Caco-2 (cell line): ENCODE data around the gene TLCD1. TPM values are rescaled to one million over a fixed set of nuclear protein-coding genes. Genes with fewer than 3 reads are reported as not detected.

Experiments used
- BruUV-seq: library from RNA; stranded (reverse); fragments of 400-500 nt; replicated peaks from 2 replicates; lab custom pipeline; 2021; lab: Mats Ljungman, UMichigan
- CTCF ChIA-PET: fragments of 300-600 bp; sonication (Branson Sonifier 250); formaldehyde crosslinking; loops from one replicate; lab custom pipeline; 2022; ENCODE audit warnings: antibody characterized with exemption; lab: Charles Lee
- POLR2A ChIA-PET: fragments of 300-600 bp; sonication (Branson Sonifier 250); formaldehyde crosslinking; loops from one replicate; lab custom pipeline; 2022; ENCODE audit warnings: antibody characterized with exemption; lab: Charles Lee
- DNase-seq, 2 experiments: peaks; one replicate each; pipeline versions ENCODE4 v3.0.0 to v3.0.0-alpha.2; 2020 to 2022
- H3K27me3 ChIP-seq: replicated peaks from 2 replicates; pipeline ENCODE4 v1.6.0; 2011; ENCODE audit warnings: low read length; ENCODE audit not compliant: control insufficient read depth, insufficient read depth
- H3K36me3 ChIP-seq: 2 replicates; pipeline ENCODE4 v1.5.1; 2011; ENCODE audit warnings: low read length; ENCODE audit not compliant: control insufficient read depth, insufficient read depth
- H3K4me1 ChIP-seq: fragments of 250-450 bp; sonication (Bioruptor Pico); 2 replicates; pipeline ENCODE4 v1.5.1; 2020; ENCODE audit warnings: mild to moderate bottlenecking
- H3K4me3 ChIP-seq: 2 replicates; pipeline ENCODE4 v1.5.1; 2011; ENCODE audit warnings: low read depth, mild to moderate bottlenecking, control low read depth, low read length
- H3K9me3 ChIP-seq: fragments of 250-450 bp; sonication (Bioruptor Pico); 2 replicates; pipeline ENCODE4 v1.5.1; 2020; ENCODE audit warnings: mild to moderate bottlenecking, moderate library complexity
- H3K27ac Mint-ChIP-seq: one replicate; pipeline ENCODE4 v1.8.0; 2022; ENCODE audit warnings: mixed read lengths; ENCODE audit not compliant: unreplicated experiment
- H3K27me3 Mint-ChIP-seq: one replicate; pipeline ENCODE4 v1.8.0; 2022; ENCODE audit warnings: mixed read lengths; ENCODE audit not compliant: insufficient read depth, unreplicated experiment
- H3K36me3 Mint-ChIP-seq: one replicate; pipeline ENCODE4 v1.8.0; 2022; ENCODE audit warnings: mild to moderate bottlenecking, mixed read lengths; ENCODE audit not compliant: insufficient read depth, unreplicated experiment
- H3K4me1 Mint-ChIP-seq: one replicate; pipeline ENCODE4 v1.8.0; 2022; ENCODE audit warnings: low read depth, mixed read lengths; ENCODE audit not compliant: unreplicated experiment
- H3K4me3 Mint-ChIP-seq: one replicate; pipeline ENCODE4 v1.8.0; 2022; ENCODE audit warnings: mild to moderate bottlenecking, moderate library complexity, mixed read lengths; ENCODE audit not compliant: unreplicated experiment
- H3K9me3 Mint-ChIP-seq: one replicate; pipeline ENCODE4 v1.8.0; 2022; ENCODE audit warnings: mixed read lengths; ENCODE audit not compliant: unreplicated experiment
- CTCF ChIP-seq, 2 experiments: fragments of 200-600 bp in 1 of 2; IDR thresholded peaks; 1 replicate in 1 of 2; 2 replicates in 1 of 2; pipeline versions ENCODE4 v1.5.1 to v1.8.0; 2011 to 2022; ENCODE audit warnings: antibody characterized with exemption in 1 of 2, control low read depth in 1 of 2, inconsistent platforms in 1 of 2, low read depth in 1 of 2, low read length in 1 of 2, mild to moderate bottlenecking in 1 of 2, moderate library complexity in 1 of 2; ENCODE audit not compliant: insufficient read depth in 1 of 2, severe bottlenecking in 1 of 2, unreplicated experiment in 1 of 2
- intact Hi-C: fragments of 100-400 bp; cut with micrococcal nuclease; formaldehyde crosslinking; loops from one replicate; pipeline ENCODE4 v1.10.0; 2022; ENCODE audit not compliant: unreplicated experiment
- total RNA-seq: library from RNA; stranded (reverse); gene quantifications from 2 replicates; pipeline ENCODE4 v1.2.3, GENCODE V29; 2022

The TLCD1 gene
- total RNA-seq, 1 experiment from 2014 or later: 37.9 TPM

GRCh38 chr17:28745786-28746411 is 19.9 kb upstream of the TLCD1 start:
- peaks cover 22% of the 10 kb centered on the region for H3K36me3 ChIP-seq
- Mint-ChIP-seq H3K36me3 (peaks cover 88% of the 10 kb centered on the region), H3K4me1 (peaks cover 12% of the 10 kb centered on the region)

GRCh38 chr17:28744972-28745785 is 19.1 kb upstream of the TLCD1 start:
- Histone ChIP-seq H3K9me3 (no peaks in the 10 kb centered on the region), H3K4me1 (peaks cover 40% of the 10 kb centered on the region), H3K36me3 (peaks cover 18% of the 10 kb centered on the region), H3K4me3 (peak overlapping the region; percentile 68), H3K27me3 (no peaks in the 10 kb centered on the region)
- Mint-ChIP-seq H3K27me3 (no peaks in the 10 kb centered on the region), H3K4me3 (peak overlapping the region; percentile 95), H3K36me3 (peaks cover 80% of the 10 kb centered on the region), H3K4me1 (peaks cover 12% of the 10 kb centered on the region), H3K27ac (peak overlapping the region; percentile 96), H3K9me3 (no peaks in the 10 kb centered on the region)
- BruUV-seq: no TSS peak
- ChIA-PET POLR2A (interaction anchor here (1.0 to 8.1 kb wide), 4 partner anchors 10 to 100 kb away, joined by 3 to 165 read pairs (median 28); partner anchors contain the start of genes BLTP2, NEK8, RPL23A and TLCD1), CTCF (interaction anchor here (0.7 to 9.5 kb wide), 4 partner anchors 18 to 205 kb away, joined by 3 to 324 read pairs (median 10); partner anchors contain the start of genes NEK8 and TLCD1)
- intact Hi-C loops: loop anchor here (5.0 kb wide), 1 partner anchor 207 kb away; the partner anchor contains the start of gene PHF12
- peak; percentile 79 to 86 for DNase-seq
- peak in 1 of 2 experiments; percentile 1 for TF ChIP-seq CTCF (IDR thresholded peaks at IDR 0.05; ENCODE audit: insufficient read depth in 1 of 2, low read depth in 1 of 2, low read length in 1 of 2, severe bottlenecking in 1 of 2, unreplicated experiment in 1 of 2)

More at GRCh38 chr17:28745786-28746411, 19.9 kb upstream of the TLCD1 start:
- POLR2A ChIA-PET: interaction anchor here (0.6 to 8.1 kb wide), 5 partner anchors 11 to 101 kb away, joined by 3 to 165 read pairs (median 5); partner anchors contain the start of genes BLTP2, NEK8, RPL23A and TLCD1
- H3K4me1 ChIP-seq: peaks cover 40% of the 10 kb centered on the region
- peak overlapping the region; percentile 68 for H3K4me3 ChIP-seq
- no peaks in the 10 kb centered on the region for H3K9me3 ChIP-seq
- DNase-seq: peak in 1 of 2 experiments; percentile 53
- intact Hi-C loops: no loop called here
- Mint-ChIP-seq H3K4me3 (peak overlapping the region; percentile 95), H3K27ac (peak overlapping the region; percentile 96), H3K27me3 (no peaks in the 10 kb centered on the region), H3K9me3 (no peaks in the 10 kb centered on the region)
- BruUV-seq: no TSS peak
- TF ChIP-seq CTCF (IDR thresholded peaks at IDR 0.05; ENCODE audit: insufficient read depth in 1 of 2, low read depth in 1 of 2, low read length in 1 of 2, severe bottlenecking in 1 of 2, unreplicated experiment in 1 of 2): no peak
- no peaks in the 10 kb centered on the region for H3K27me3 ChIP-seq
- CTCF ChIA-PET: interaction anchor here (0.7 to 9.5 kb wide), 5 partner anchors 18 to 204 kb away, joined by 3 to 324 read pairs (median 18); partner anchors contain the start of genes NEK8, PROCA1 and TLCD1
